Measurements from ENCODE around the gene RAB11FIP3. TPM values are rescaled to one million over a fixed set of nuclear protein-coding genes. Genes with fewer than 3 reads are reported as not detected.

RAB11FIP3 gene
- total RNA-seq, 1 experiment from 2014 or later: 35.8 TPM

- no TSS peak for BruUV-seq (replicated peaks)
- Histone ChIP-seq H3K4me3 (ENCODE audit: low read depth, low read length) (no peak overlapping the region), H3K9me3 (no peaks in the 10 kb centered on the region), H3K27me3 (replicated peaks; ENCODE audit: control insufficient read depth, insufficient read depth, low read length) (no peaks in the 10 kb centered on the region), H3K36me3 (ENCODE audit: control insufficient read depth, insufficient read depth, low read length) (peaks cover 4% of the 10 kb centered on the region; the same call in 1 of the 2 replicates), H3K4me1 (peaks cover 7% of the 10 kb centered on the region)
- intact Hi-C loops (cut with micrococcal nuclease; ENCODE audit: unreplicated experiment): no loop called here
- ChIA-PET CTCF (no interaction called here), POLR2A (no interaction called here)
- no peaks in the 10 kb centered on the region for H3K4me1 Mint-ChIP-seq (ENCODE audit: low read depth, unreplicated experiment)
- no peak overlapping the region for H3K27ac Mint-ChIP-seq (ENCODE audit: unreplicated experiment)
- H3K27me3 Mint-ChIP-seq (ENCODE audit: insufficient read depth, unreplicated experiment): no peaks in the 10 kb centered on the region
- H3K36me3 Mint-ChIP-seq (ENCODE audit: insufficient read depth, unreplicated experiment): peaks cover 34% of the 10 kb centered on the region
- peak overlapping the region; percentile 15 for H3K4me3 Mint-ChIP-seq (ENCODE audit: unreplicated experiment)
- no peak for TF ChIP-seq CTCF (IDR thresholded peaks at IDR 0.05; ENCODE audit: insufficient read depth in 1 of 2, low read depth in 1 of 2, low read length in 1 of 2, severe bottlenecking in 1 of 2, unreplicated experiment in 1 of 2)
- no peak for DNase-seq
- no peaks in the 10 kb centered on the region for H3K9me3 Mint-ChIP-seq (ENCODE audit: unreplicated experiment)
These were observed 114.6 kb downstream of the RAB11FIP3 start for GRCh38 chr16:539901-540530.

GRCh38 chr16:540645-541340 is 115.3 kb downstream of the RAB11FIP3 start:
- Histone ChIP-seq H3K4me3 (ENCODE audit: low read depth, low read length) (no peak overlapping the region), H3K27me3 (replicated peaks; ENCODE audit: control insufficient read depth, insufficient read depth, low read length) (no peaks in the 10 kb centered on the region), H3K36me3 (ENCODE audit: control insufficient read depth, insufficient read depth, low read length) (peaks cover 4% of the 10 kb centered on the region; the same call in 1 of the 2 replicates), H3K4me1 (no peaks in the 10 kb centered on the region), H3K9me3 (no peaks in the 10 kb centered on the region)
- intact Hi-C loops (cut with micrococcal nuclease; ENCODE audit: unreplicated experiment): no loop called here
- H3K4me3 Mint-ChIP-seq (ENCODE audit: unreplicated experiment): no peak overlapping the region
- ChIA-PET CTCF (no interaction called here), POLR2A (no interaction called here)
- no peak for TF ChIP-seq CTCF (IDR thresholded peaks at IDR 0.05; ENCODE audit: insufficient read depth in 1 of 2, low read depth in 1 of 2, low read length in 1 of 2, severe bottlenecking in 1 of 2, unreplicated experiment in 1 of 2)
- no peaks in the 10 kb centered on the region for H3K27me3 Mint-ChIP-seq (ENCODE audit: insufficient read depth, unreplicated experiment)
- no peaks in the 10 kb centered on the region for H3K9me3 Mint-ChIP-seq (ENCODE audit: unreplicated experiment)
- no peaks in the 10 kb centered on the region for H3K4me1 Mint-ChIP-seq (ENCODE audit: low read depth, unreplicated experiment)
- H3K36me3 Mint-ChIP-seq (ENCODE audit: insufficient read depth, unreplicated experiment): peaks cover 35% of the 10 kb centered on the region
- H3K27ac Mint-ChIP-seq (ENCODE audit: unreplicated experiment): no peak overlapping the region
- BruUV-seq (replicated peaks): no TSS peak
- DNase-seq: no peak

GRCh38 chr16:543301-544164 is 118.1 kb downstream of the RAB11FIP3 start:
- H3K9me3 ChIP-seq: no peaks in the 10 kb centered on the region
- ChIA-PET POLR2A (interaction anchor here (0.9 kb wide), 1 partner anchor 16 kb away, joined by 3 read pairs; no protein-coding TSS in a partner anchor), CTCF (no interaction called here)
- H3K27me3 ChIP-seq (replicated peaks; ENCODE audit: control insufficient read depth, insufficient read depth, low read length): no peaks in the 10 kb centered on the region
- no peaks in the 10 kb centered on the region for H3K9me3 Mint-ChIP-seq (ENCODE audit: unreplicated experiment)
- H3K27me3 Mint-ChIP-seq (ENCODE audit: insufficient read depth, unreplicated experiment): no peaks in the 10 kb centered on the region
- H3K36me3 ChIP-seq (ENCODE audit: control insufficient read depth, insufficient read depth, low read length): peaks cover 3% of the 10 kb centered on the region; the same call in 1 of the 2 replicates
- H3K27ac Mint-ChIP-seq (ENCODE audit: unreplicated experiment): no peak overlapping the region
- BruUV-seq (replicated peaks): no TSS peak
- H3K4me3 ChIP-seq (ENCODE audit: low read depth, low read length): no peak overlapping the region
- no peak overlapping the region for H3K4me3 Mint-ChIP-seq (ENCODE audit: unreplicated experiment)
- intact Hi-C loops (cut with micrococcal nuclease; ENCODE audit: unreplicated experiment): no loop called here
- no peaks in the 10 kb centered on the region for H3K4me1 Mint-ChIP-seq (ENCODE audit: low read depth, unreplicated experiment)
- no peak for DNase-seq
- TF ChIP-seq CTCF (IDR thresholded peaks at IDR 0.05; ENCODE audit: insufficient read depth in 1 of 2, low read depth in 1 of 2, low read length in 1 of 2, severe bottlenecking in 1 of 2, unreplicated experiment in 1 of 2): no peak
- no peaks in the 10 kb centered on the region for H3K4me1 ChIP-seq
- H3K36me3 Mint-ChIP-seq (ENCODE audit: insufficient read depth, unreplicated experiment): peaks cover 23% of the 10 kb centered on the region

All from Caco-2 (cell line).